Measurements from ENCODE around the gene DAPL1.

DAPL1 gene

DNA sequence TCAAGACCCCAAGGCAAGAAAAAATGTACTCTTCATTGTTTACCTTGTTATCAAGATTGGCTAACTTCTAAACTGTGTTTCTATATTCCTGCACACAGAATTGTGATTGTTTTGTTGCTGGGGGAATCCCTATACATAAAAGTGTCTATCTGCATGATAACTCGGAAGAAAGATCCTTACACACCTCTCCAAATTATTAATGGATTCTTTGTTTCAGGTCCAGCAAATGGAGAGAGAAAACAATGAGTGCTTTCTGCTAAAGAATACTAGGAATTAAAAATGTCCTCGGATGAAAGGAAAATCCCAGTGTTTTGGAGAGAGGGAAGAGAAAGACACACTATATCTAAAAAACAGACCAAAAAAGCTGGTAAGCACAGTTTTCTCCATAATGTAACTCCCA lies 6.2 kb upstream of the DAPL1 start:
- no peaks in the 10 kb centered on the region for H3K79me1 ChIP-seq (ENCODE audit: low read depth, low read length)
- H3K4me1 ChIP-seq (ENCODE audit: control insufficient read depth in 2 of 2, insufficient read depth in 1 of 2, low read depth in 1 of 2, low read length in 2 of 2): no peaks in the 10 kb centered on the region
- H3K9ac ChIP-seq (ENCODE audit: low read depth, low read length, poor library complexity): no peak overlapping the region
- no peak overlapping the region for H2BK120ac ChIP-seq (ENCODE audit: low read depth, low read length)
- no peak overlapping the region for H2AFZ ChIP-seq (ENCODE audit: low read length)
- H3K9me3 ChIP-seq (replicated peaks in 1 of 2; ENCODE audit: control insufficient read depth in 2 of 2, insufficient read depth in 1 of 2, low read depth in 1 of 2, low read length in 2 of 2): peaks cover 0 to 4% of the 10 kb centered on the region in 2 donors
- H2BK5ac ChIP-seq (ENCODE audit: low read length): no peak overlapping the region
- no peak for DNase-seq (ENCODE audit: low spot score)
- no CpG with 5 or more reads among the region's 2 CpGs for WGBS, 2 donors (ENCODE audit: extremely low coverage in 2 of 2, insufficient read length in 2 of 2, insufficient replicate concordance in 1 of 2)
- H3K14ac ChIP-seq (ENCODE audit: low read length): no peak overlapping the region
- no peak overlapping the region for H2AK5ac ChIP-seq (ENCODE audit: low read depth, low read length)
- no peak overlapping the region for H4K91ac ChIP-seq (ENCODE audit: low read depth, low read length, poor library complexity)
- no peak overlapping the region for H3K4me3 ChIP-seq (ENCODE audit: low read length in 2 of 2)
- H3K18ac ChIP-seq (ENCODE audit: low read length): no peak overlapping the region
- no peaks in the 10 kb centered on the region for H3K36me3 ChIP-seq (replicated peaks in 1 of 2; ENCODE audit: control insufficient read depth in 2 of 2, insufficient read depth in 2 of 2, low read length in 2 of 2)
- no peak overlapping the region for H2BK12ac ChIP-seq (ENCODE audit: low read length)
- H3K23ac ChIP-seq (ENCODE audit: low read depth, low read length, poor library complexity): no peak overlapping the region
- no peak overlapping the region for H3K4ac ChIP-seq (ENCODE audit: low read length)
- no peak overlapping the region for H3K27ac ChIP-seq (replicated peaks; ENCODE audit: low read length)
- H3K27me3 ChIP-seq (ENCODE audit: control insufficient read depth in 3 of 3, insufficient read depth in 3 of 3, low read depth in 1 of 3, low read length in 3 of 3): no peaks in the 10 kb centered on the region
- H4K8ac ChIP-seq (ENCODE audit: low read depth, low read length): no peak overlapping the region
- H2BK15ac ChIP-seq (ENCODE audit: low read length): no peak overlapping the region
- no peak overlapping the region for H3K4me2 ChIP-seq (ENCODE audit: insufficient read depth, low read length, poor library complexity, severe bottlenecking)

DNA sequence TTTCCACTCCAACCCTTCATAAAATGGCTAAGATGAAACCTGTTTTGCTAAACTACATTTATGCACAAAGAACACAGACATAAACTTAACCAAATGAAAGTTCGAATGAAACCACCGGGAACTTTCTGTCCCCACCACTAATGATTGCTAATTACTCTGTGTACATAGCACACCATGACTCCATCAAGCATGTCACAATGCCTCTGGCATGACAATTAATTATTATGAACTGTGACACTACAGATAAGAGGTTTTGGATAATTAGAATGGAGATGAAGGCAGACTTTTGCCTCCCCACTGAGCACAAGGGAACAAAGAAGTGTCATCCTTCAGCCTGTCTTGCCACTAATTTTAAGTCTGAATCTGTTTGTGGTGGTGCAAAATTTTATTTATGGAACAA lies 1.5 kb downstream of the DAPL1 start:
- Histone ChIP-seq H2AK5ac (ENCODE audit: low read depth, low read length) (no peak overlapping the region), H3K9ac (ENCODE audit: low read depth, low read length, poor library complexity) (no peak overlapping the region), H3K79me1 (ENCODE audit: low read depth, low read length) (no peaks in the 10 kb centered on the region), H3K36me3 (replicated peaks in 1 of 2; ENCODE audit: control insufficient read depth in 2 of 2, insufficient read depth in 2 of 2, low read length in 2 of 2) (no peaks in the 10 kb centered on the region), H3K27me3 (ENCODE audit: control insufficient read depth in 3 of 3, insufficient read depth in 3 of 3, low read depth in 1 of 3, low read length in 3 of 3) (peaks cover 0 to 9% (median 0%) of the 10 kb centered on the region in 3 experiments), H2BK120ac (ENCODE audit: low read depth, low read length) (no peak overlapping the region), H4K91ac (ENCODE audit: low read depth, low read length, poor library complexity) (no peak overlapping the region), H2AFZ (ENCODE audit: low read length) (no peak overlapping the region), H3K4ac (ENCODE audit: low read length) (no peak overlapping the region), H2BK5ac (ENCODE audit: low read length) (no peak overlapping the region), H3K4me3 (ENCODE audit: low read length in 2 of 2) (no peak overlapping the region), H3K18ac (ENCODE audit: low read length) (no peak overlapping the region), H3K9me3 (replicated peaks in 1 of 2; ENCODE audit: control insufficient read depth in 2 of 2, insufficient read depth in 1 of 2, low read depth in 1 of 2, low read length in 2 of 2) (no peaks in the 10 kb centered on the region), H3K4me2 (ENCODE audit: insufficient read depth, low read length, poor library complexity, severe bottlenecking) (no peak overlapping the region), H2BK12ac (ENCODE audit: low read length) (no peak overlapping the region), H3K27ac (replicated peaks; ENCODE audit: low read length) (no peak overlapping the region), H3K23ac (ENCODE audit: low read depth, low read length, poor library complexity) (no peak overlapping the region), H4K8ac (ENCODE audit: low read depth, low read length) (no peak overlapping the region), H3K4me1 (ENCODE audit: control insufficient read depth in 2 of 2, insufficient read depth in 1 of 2, low read depth in 1 of 2, low read length in 2 of 2) (peaks cover 0 to 17% of the 10 kb centered on the region in 2 donors), H2BK15ac (ENCODE audit: low read length) (no peak overlapping the region), H3K14ac (ENCODE audit: low read length) (no peak overlapping the region)
- no peak for DNase-seq (ENCODE audit: low spot score)
- WGBS, 2 donors (ENCODE audit: extremely low coverage in 2 of 2, insufficient read length in 2 of 2, insufficient replicate concordance in 1 of 2): no CpG with 5 or more reads among the region's 2 CpGs

DNA sequence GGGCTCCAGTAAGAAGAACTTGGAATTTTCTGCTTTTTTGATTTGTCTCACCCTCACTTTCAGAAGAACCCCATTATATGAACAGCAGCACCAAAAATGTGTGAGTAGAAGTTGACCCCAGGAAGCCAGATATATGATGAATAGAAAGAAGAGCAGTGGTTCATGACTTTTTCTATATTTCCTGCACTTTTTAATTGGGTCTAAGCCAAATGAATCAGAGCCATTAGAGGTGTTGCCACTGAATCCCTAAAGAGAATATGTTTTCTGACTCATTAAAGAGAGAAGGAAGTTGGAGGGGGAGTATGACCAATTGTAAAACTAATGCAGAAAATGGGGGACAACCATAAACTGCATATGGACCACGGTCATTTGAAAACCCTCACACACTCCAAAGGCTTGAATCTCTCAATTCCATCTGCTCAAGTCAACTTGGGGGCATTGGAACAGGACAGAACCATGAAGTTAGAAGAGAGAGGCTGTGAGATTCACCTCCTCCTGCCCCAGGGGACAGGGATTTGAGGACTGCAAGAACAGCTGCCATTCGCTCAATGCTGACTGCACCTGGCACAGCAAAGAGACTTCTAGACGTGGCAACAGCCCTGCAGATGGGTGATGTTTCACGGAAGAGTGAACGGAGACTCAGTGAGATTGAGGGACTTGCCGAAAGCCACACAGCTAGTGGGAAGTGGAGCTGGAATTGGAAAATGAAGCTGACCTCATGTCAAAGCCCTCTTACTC lies 3.0 kb downstream of the DAPL1 start:
- H3K9ac ChIP-seq (ENCODE audit: low read depth, low read length, poor library complexity): no peak overlapping the region
- no peaks in the 10 kb centered on the region for H3K9me3 ChIP-seq (replicated peaks in 1 of 2; ENCODE audit: control insufficient read depth in 2 of 2, insufficient read depth in 1 of 2, low read depth in 1 of 2, low read length in 2 of 2)
- no CpG with 5 or more reads among the region's 6 CpGs for WGBS, 2 donors (ENCODE audit: extremely low coverage in 2 of 2, insufficient read length in 2 of 2, insufficient replicate concordance in 1 of 2)
- H3K4me2 ChIP-seq (ENCODE audit: insufficient read depth, low read length, poor library complexity, severe bottlenecking): no peak overlapping the region
- no peak overlapping the region for H4K91ac ChIP-seq (ENCODE audit: low read depth, low read length, poor library complexity)
- H2BK15ac ChIP-seq (ENCODE audit: low read length): no peak overlapping the region
- no peak overlapping the region for H4K8ac ChIP-seq (ENCODE audit: low read depth, low read length)
- H3K27me3 ChIP-seq (ENCODE audit: control insufficient read depth in 3 of 3, insufficient read depth in 3 of 3, low read depth in 1 of 3, low read length in 3 of 3): peaks cover 0 to 9% (median 0%) of the 10 kb centered on the region in 3 experiments
- no peak overlapping the region for H2BK120ac ChIP-seq (ENCODE audit: low read depth, low read length)
- DNase-seq (ENCODE audit: low spot score): no peak
- H3K14ac ChIP-seq (ENCODE audit: low read length): no peak overlapping the region
- H3K4ac ChIP-seq (ENCODE audit: low read length): no peak overlapping the region
- H2BK5ac ChIP-seq (ENCODE audit: low read length): no peak overlapping the region
- H2AK5ac ChIP-seq (ENCODE audit: low read depth, low read length): no peak overlapping the region
- no peaks in the 10 kb centered on the region for H3K79me1 ChIP-seq (ENCODE audit: low read depth, low read length)
- H3K4me1 ChIP-seq (ENCODE audit: control insufficient read depth in 2 of 2, insufficient read depth in 1 of 2, low read depth in 1 of 2, low read length in 2 of 2): peaks cover 0 to 17% of the 10 kb centered on the region in 2 donors
- no peak overlapping the region for H3K4me3 ChIP-seq (ENCODE audit: low read length in 2 of 2)
- no peak overlapping the region for H3K27ac ChIP-seq (replicated peaks; ENCODE audit: low read length)
- no peak overlapping the region for H3K23ac ChIP-seq (ENCODE audit: low read depth, low read length, poor library complexity)
- H3K36me3 ChIP-seq (replicated peaks in 1 of 2; ENCODE audit: control insufficient read depth in 2 of 2, insufficient read depth in 2 of 2, low read length in 2 of 2): no peaks in the 10 kb centered on the region
- H2BK12ac ChIP-seq (ENCODE audit: low read length): no peak overlapping the region
- H2AFZ ChIP-seq (ENCODE audit: low read length): no peak overlapping the region
- no peak overlapping the region for H3K18ac ChIP-seq (ENCODE audit: low read length)

- Histone ChIP-seq H2BK15ac (ENCODE audit: low read length) (no peak overlapping the region), H3K4me2 (ENCODE audit: insufficient read depth, low read length, poor library complexity, severe bottlenecking) (no peak overlapping the region), H3K18ac (ENCODE audit: low read length) (no peak overlapping the region), H2AK5ac (ENCODE audit: low read depth, low read length) (no peak overlapping the region), H3K36me3 (replicated peaks in 1 of 2; ENCODE audit: control insufficient read depth in 2 of 2, insufficient read depth in 2 of 2, low read length in 2 of 2) (no peaks in the 10 kb centered on the region), H3K9me3 (replicated peaks in 1 of 2; ENCODE audit: control insufficient read depth in 2 of 2, insufficient read depth in 1 of 2, low read depth in 1 of 2, low read length in 2 of 2) (no peaks in the 10 kb centered on the region), H3K4ac (ENCODE audit: low read length) (no peak overlapping the region), H3K14ac (ENCODE audit: low read length) (no peak overlapping the region), H3K27me3 (ENCODE audit: control insufficient read depth in 3 of 3, insufficient read depth in 3 of 3, low read depth in 1 of 3, low read length in 3 of 3) (peaks cover 0 to 10% (median 0%) of the 10 kb centered on the region in 3 experiments), H3K23ac (ENCODE audit: low read depth, low read length, poor library complexity) (no peak overlapping the region), H2BK12ac (ENCODE audit: low read length) (no peak overlapping the region), H4K8ac (ENCODE audit: low read depth, low read length) (no peak overlapping the region), H2BK120ac (ENCODE audit: low read depth, low read length) (no peak overlapping the region), H3K4me3 (ENCODE audit: low read length in 2 of 2) (no peak overlapping the region), H2AFZ (ENCODE audit: low read length) (no peak overlapping the region), H3K9ac (ENCODE audit: low read depth, low read length, poor library complexity) (no peak overlapping the region), H3K27ac (replicated peaks; ENCODE audit: low read length) (no peak overlapping the region), H3K79me1 (ENCODE audit: low read depth, low read length) (no peaks in the 10 kb centered on the region), H3K4me1 (ENCODE audit: control insufficient read depth in 2 of 2, insufficient read depth in 1 of 2, low read depth in 1 of 2, low read length in 2 of 2) (peaks cover 0 to 19% of the 10 kb centered on the region in 2 donors), H2BK5ac (ENCODE audit: low read length) (no peak overlapping the region), H4K91ac (ENCODE audit: low read depth, low read length, poor library complexity) (no peak overlapping the region)
- no CpG with 5 or more reads among the region's 2 CpGs for WGBS, 2 donors (ENCODE audit: extremely low coverage in 2 of 2, insufficient read length in 2 of 2, insufficient replicate concordance in 1 of 2)
- no peak for DNase-seq (ENCODE audit: low spot score)
Measured at GRCh38 chr2:158799181-158799580, 4.1 kb downstream of the DAPL1 start.
